Activated T-helper 1 cell treated with anti-CD3 and anti-CD28 coated beads, Interleukin-12 subunit alpha, Interleukin-12 subunit beta, Interleukin-2, Interleukin-4 antibody, amounts not matched to agents 30 ng/mL and 10 ng/mL and 1 ng/mL, durations not matched to agents 14 hours and 24 hours and 36 hours (primary cell): Measurements from ENCODE around the gene CLASP2. TPM values are rescaled to one million over a fixed set of nuclear protein-coding genes. Genes with fewer than 3 reads are reported as not detected.

Experiments
- DNase-seq: peaks from one replicate; pipeline ENCODE4 v3.0.0; 2021; ENCODE audit warnings: low spot score
- H3K27ac Mint-ChIP-seq: one replicate; pipeline ENCODE4 v1.8.0; 2021; ENCODE audit warnings: mild to moderate bottlenecking, mixed read lengths
- H3K27me3 Mint-ChIP-seq: one replicate; pipeline ENCODE4 v1.8.0; 2022; ENCODE audit warnings: mild to moderate bottlenecking, moderate library complexity, mixed read lengths; ENCODE audit not compliant: insufficient read depth
- H3K36me3 Mint-ChIP-seq: one replicate; pipeline ENCODE4 v1.8.0; 2021; ENCODE audit warnings: low read depth, mixed read lengths
- H3K4me1 Mint-ChIP-seq: one replicate; pipeline ENCODE4 v1.8.0; 2021; ENCODE audit warnings: low read depth, mixed read lengths
- H3K4me3 Mint-ChIP-seq: one replicate; pipeline ENCODE4 v1.8.0; 2021; ENCODE audit warnings: mild to moderate bottlenecking, moderate library complexity, mixed read lengths
- H3K9me3 Mint-ChIP-seq: one replicate; pipeline ENCODE4 v1.8.0; 2021; ENCODE audit warnings: mixed read lengths
- intact Hi-C: fragments of 100-400 bp; cut with micrococcal nuclease; formaldehyde crosslinking; loops from one replicate; pipeline ENCODE4 v1.15.1; 2024
- total RNA-seq: library from RNA; stranded (reverse); gene quantifications from 2 replicates; pipeline ENCODE4 v1.2.3, GENCODE V29; 2022

The CLASP2 gene
- total RNA-seq, 1 donor from 2014 or later = 61.9 TPM

DNA sequence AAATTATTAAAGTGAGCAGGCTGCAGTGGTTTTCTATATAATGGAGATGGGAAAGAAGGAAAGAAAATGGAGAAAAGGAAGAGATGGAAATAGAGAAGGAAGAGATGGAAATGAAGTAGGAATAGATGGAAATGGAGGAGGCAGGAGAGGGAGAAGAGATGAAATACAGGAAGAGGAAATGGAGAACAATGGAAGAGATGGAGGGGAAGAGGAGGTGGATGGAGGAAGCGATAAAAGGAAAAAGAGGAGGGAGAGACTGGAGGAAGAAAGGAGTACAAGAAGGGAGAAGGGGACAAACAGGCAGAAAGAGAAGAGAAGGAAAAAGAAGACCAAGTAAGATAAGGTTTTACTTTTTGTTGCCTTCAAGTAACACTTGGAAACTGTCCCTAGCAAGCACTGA is 67.6 kb downstream of the CLASP2 start:
- Mint-ChIP-seq H3K4me1 (no peaks in the 10 kb centered on the region), H3K4me3 (no peak overlapping the region), H3K27me3 (peaks cover 2% of the 10 kb centered on the region), H3K9me3 (no peaks in the 10 kb centered on the region), H3K27ac (no peak overlapping the region), H3K36me3 (no peaks in the 10 kb centered on the region)
- intact Hi-C loops = no loop called here
- no peak for DNase-seq

DNA sequence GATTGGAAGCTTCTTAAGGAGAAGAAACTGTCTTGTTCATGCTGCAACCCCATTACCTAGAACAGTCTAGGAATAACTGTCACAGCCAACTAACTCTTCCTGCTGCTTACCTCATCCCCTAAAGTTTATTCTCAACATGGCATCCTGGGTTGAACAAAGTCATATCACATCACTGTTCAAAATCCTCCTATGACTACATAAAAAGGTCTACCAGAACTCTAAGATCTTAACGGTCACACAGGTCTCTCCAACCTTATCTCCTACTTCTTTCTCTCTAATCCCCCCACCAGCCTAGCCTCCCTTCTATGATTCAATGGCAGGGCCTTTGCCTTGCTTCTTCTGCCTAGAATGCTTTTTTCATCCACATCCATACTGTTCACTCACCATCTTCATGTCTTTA is 69.3 kb downstream of the CLASP2 start:
- intact Hi-C loops = loop anchor here (5.0 kb wide), 1 partner anchor 206 kb away; the partner anchor contains the start of gene UBP1
- no peaks in the 10 kb centered on the region for H3K36me3 Mint-ChIP-seq
- no peaks in the 10 kb centered on the region for H3K27me3 Mint-ChIP-seq
- no peak for DNase-seq
- no peak overlapping the region for H3K27ac Mint-ChIP-seq
- peaks cover 6% of the 10 kb centered on the region for H3K4me1 Mint-ChIP-seq
- H3K4me3 Mint-ChIP-seq = no peak overlapping the region
- H3K9me3 Mint-ChIP-seq = no peaks in the 10 kb centered on the region

DNA sequence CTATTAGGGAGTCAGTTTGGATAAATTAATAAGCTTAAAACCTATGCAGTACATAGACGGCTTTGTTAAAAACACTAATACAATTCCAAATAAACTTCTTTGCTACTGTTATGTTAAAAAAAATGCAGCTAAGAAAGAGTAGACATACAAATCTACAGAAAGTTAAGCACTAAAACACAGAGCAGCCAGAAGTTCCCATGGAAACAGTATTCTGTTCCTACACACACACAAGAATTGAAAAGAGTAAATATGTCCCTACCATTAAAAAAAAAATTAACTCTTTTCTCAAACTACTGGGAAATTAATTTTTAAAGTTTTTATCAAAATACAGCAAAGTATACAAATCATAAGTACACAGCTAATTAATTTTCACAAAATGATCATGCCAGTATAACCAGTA is 71.6 kb downstream of the CLASP2 start:
- Mint-ChIP-seq H3K9me3 (no peaks in the 10 kb centered on the region), H3K36me3 (peaks cover 1% of the 10 kb centered on the region), H3K27me3 (no peaks in the 10 kb centered on the region), H3K4me1 (peaks cover 6% of the 10 kb centered on the region), H3K27ac (no peak overlapping the region), H3K4me3 (no peak overlapping the region)
- intact Hi-C loops = loop anchor here (5.0 kb wide), 1 partner anchor 204 kb away; the partner anchor contains the start of gene UBP1
- no peak for DNase-seq

DNA sequence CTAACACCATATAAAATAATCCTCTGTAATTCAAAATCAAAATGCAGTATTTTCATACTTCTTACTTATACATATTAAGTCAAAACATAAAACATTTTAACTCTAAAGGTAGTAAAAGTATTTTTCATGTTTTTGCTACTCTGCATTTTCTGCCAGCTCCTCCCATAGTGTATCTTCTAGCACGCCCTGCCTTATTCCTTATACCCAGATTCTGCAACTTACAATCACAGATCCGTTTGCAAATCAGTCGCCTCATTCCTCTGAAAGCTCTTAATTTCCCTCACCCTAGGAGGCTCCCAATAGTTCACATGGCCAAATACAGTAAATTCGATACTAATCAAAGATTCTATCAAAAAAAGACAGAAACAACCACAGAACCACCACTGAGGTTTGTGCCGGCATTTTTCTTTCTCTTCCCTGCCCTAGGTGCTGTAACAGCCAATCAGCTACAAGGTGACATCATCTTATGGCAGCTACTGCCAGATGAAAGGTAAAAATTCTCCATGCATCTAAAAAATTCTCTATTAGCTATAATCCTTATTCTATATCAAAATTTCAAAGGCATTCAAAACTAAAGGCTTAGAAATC is 72.9 kb downstream of the CLASP2 start:
- Mint-ChIP-seq H3K27me3 (no peaks in the 10 kb centered on the region), H3K36me3 (peaks cover 1% of the 10 kb centered on the region), H3K4me3 (peak overlapping the region; percentile 68), H3K27ac (no peak overlapping the region), H3K4me1 (peaks cover 6% of the 10 kb centered on the region), H3K9me3 (no peaks in the 10 kb centered on the region)
- intact Hi-C loops = loop anchor here (2.0 to 5.0 kb wide), 2 partner anchors 72 to 203 kb away; partner anchors contain the start of gene UBP1
- DNase-seq = peak; percentile 5

DNA sequence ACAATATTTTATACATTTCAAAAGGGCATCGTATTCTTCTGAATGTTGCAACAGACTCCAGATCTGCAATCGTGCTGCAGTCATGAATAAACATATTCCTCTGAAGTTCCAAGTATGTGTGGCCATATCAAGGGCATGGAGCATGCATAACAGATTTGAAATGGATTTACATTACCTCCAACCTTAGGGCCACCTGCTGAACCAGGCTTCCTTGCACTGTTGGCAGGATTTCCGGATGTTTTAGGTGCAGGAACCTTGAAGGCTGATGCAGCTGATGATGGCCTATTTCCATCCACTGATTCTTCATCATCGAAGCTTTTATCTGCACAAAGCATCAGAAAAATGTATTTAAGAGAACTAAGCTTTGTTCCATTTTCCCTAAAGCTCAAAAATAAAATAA is 73.5 kb downstream of the CLASP2 start:
- H3K4me3 Mint-ChIP-seq = no peak overlapping the region
- H3K36me3 Mint-ChIP-seq = peaks cover 1% of the 10 kb centered on the region
- H3K27me3 Mint-ChIP-seq = no peaks in the 10 kb centered on the region
- no peak for DNase-seq
- intact Hi-C loops = loop anchor here (2.0 kb wide), 1 partner anchor 72 kb away; no protein-coding TSS in a partner anchor
- H3K4me1 Mint-ChIP-seq = peaks cover 6% of the 10 kb centered on the region
- no peaks in the 10 kb centered on the region for H3K9me3 Mint-ChIP-seq
- no peak overlapping the region for H3K27ac Mint-ChIP-seq

DNA sequence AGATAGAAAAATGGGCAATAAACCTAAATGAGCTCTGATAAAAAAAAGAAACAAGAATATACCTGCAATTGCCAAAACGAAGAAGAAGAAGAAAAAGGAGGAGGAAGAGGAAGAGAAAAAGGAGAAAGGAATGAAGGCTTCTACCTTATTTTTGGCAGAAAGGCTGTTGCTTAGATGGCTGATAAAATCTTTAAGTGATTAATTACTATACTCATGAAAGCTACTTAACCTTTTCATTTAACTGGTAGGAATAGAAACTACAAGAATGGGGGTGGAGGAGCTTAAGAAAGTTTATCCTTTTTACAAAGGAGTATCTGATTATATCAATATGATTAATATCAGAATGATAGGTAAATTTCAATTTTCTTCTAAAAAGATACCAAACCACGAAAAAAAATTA is 75.2 kb downstream of the CLASP2 start:
- Mint-ChIP-seq H3K4me3 (no peak overlapping the region), H3K36me3 (peaks cover 3% of the 10 kb centered on the region), H3K27me3 (no peaks in the 10 kb centered on the region), H3K9me3 (no peaks in the 10 kb centered on the region), H3K27ac (no peak overlapping the region), H3K4me1 (peaks cover 6% of the 10 kb centered on the region)
- no peak for DNase-seq
- intact Hi-C loops = no loop called here

DNA sequence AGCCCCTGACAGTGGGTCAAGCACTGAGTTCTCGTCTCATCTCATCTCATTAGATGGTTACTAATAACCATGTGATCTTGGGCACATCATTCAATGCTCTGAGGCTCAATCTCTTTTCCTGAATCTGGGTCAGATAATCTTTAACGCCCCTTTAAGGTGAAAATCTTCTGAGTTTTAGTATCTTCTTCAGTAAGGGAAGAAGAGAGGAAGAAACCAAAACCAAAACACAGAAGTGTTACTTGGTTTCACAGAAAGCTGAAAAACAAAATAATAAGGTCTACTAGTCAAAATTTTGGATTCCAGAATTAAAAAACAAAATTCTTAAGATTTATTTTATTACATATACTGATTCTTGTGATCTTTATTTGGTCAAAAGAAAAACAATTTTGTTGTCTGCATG is 78.2 kb downstream of the CLASP2 start:
- Mint-ChIP-seq H3K4me3 (no peak overlapping the region), H3K36me3 (peaks cover 3% of the 10 kb centered on the region), H3K27ac (no peak overlapping the region), H3K27me3 (no peaks in the 10 kb centered on the region), H3K4me1 (peaks cover 6% of the 10 kb centered on the region), H3K9me3 (no peaks in the 10 kb centered on the region)
- intact Hi-C loops = no loop called here
- DNase-seq = no peak

DNA sequence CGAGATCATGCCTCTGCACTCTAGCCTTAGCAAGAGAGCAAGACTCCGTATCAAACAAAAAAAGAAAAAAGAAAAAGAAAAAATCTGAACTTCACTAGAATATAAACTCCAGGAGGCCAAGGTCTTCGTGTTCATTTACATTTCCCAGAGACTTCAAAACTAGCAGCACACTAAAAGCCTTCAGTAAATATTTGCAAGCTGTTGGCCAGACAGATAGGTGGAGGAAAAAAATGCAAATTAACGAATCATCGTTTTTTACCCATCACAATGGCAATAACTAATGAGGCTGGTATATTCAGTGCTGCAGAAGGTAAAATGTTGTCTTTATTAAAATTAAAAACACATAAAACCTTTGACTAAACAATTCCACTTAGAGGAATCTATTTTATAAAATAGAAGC is 80.6 kb downstream of the CLASP2 start:
- Mint-ChIP-seq H3K27ac (no peak overlapping the region), H3K27me3 (no peaks in the 10 kb centered on the region)

DNA sequence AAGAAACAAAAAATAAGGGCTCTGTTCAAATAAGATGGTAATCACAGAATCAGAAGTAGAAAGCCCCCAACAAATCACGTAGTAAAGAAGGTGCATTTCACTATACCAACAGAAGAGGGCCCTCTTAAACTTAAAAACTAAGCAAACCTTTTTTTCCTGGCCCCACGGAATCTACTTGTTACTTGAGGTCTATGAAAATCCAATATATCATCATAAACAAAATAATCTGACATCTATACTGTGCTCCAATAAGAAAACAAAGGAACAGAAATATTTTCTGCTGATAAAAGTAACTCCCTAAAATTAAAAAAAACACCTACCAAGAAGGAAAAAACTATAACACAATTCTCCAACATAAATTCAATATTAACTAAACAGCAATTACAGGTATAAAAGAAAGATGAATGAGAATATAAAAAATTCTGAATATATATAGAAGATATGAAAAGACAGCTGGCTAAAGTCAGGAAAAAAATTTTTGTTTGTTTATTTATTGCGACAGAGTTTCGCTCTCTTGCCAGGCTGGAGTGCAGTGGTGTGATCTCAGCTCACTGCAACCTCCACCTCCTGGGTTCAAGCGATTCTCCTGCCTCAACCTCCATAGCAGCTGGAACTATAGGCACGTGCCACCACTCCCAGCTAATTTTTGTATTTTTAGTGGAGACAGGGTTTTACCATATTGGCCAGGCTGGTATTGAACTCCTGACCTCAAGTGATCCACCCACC is 81.8 kb downstream of the CLASP2 start:
- no peaks in the 10 kb centered on the region for H3K27me3 Mint-ChIP-seq
- H3K27ac Mint-ChIP-seq = no peak overlapping the region
- peaks cover 4% of the 10 kb centered on the region for H3K36me3 Mint-ChIP-seq
- peaks cover 6% of the 10 kb centered on the region for H3K4me1 Mint-ChIP-seq
- H3K4me3 Mint-ChIP-seq = no peak overlapping the region
- intact Hi-C loops = loop anchor here (1.0 kb wide), 3 partner anchors 82 to 151 kb away; partner anchors contain the start of gene CLASP2
- no peak for DNase-seq
- no peaks in the 10 kb centered on the region for H3K9me3 Mint-ChIP-seq

More for the DNA sequence above, 80.6 kb downstream of the CLASP2 start:
- Mint-ChIP-seq H3K4me1 (peaks cover 6% of the 10 kb centered on the region), H3K9me3 (no peaks in the 10 kb centered on the region), H3K36me3 (peaks cover 5% of the 10 kb centered on the region), H3K4me3 (no peak overlapping the region)
- intact Hi-C loops = no loop called here
- no peak for DNase-seq

DNA sequence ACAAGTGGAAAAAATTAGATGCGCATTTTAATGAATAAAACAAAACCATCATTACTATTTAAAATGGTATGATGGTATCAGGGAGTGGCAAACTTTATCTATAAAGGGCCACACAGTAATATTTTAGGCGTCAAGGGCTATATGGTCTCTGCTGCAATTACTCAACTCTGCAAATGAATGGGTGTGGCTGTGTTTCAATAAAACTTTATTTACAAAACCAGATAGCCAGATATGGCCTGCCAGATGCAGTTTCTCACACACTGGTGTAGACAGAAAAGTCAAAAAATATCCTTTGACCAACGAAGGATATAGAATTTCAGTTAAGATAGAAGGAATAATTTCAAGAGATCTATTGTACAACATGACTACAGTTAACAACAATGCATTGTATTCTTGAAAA is 83.8 kb downstream of the CLASP2 start:
- DNase-seq = no peak
- Mint-ChIP-seq H3K27ac (no peak overlapping the region), H3K36me3 (peaks cover 4% of the 10 kb centered on the region), H3K9me3 (no peaks in the 10 kb centered on the region), H3K4me3 (no peak overlapping the region), H3K27me3 (no peaks in the 10 kb centered on the region), H3K4me1 (peaks cover 6% of the 10 kb centered on the region)
- intact Hi-C loops = no loop called here

DNA sequence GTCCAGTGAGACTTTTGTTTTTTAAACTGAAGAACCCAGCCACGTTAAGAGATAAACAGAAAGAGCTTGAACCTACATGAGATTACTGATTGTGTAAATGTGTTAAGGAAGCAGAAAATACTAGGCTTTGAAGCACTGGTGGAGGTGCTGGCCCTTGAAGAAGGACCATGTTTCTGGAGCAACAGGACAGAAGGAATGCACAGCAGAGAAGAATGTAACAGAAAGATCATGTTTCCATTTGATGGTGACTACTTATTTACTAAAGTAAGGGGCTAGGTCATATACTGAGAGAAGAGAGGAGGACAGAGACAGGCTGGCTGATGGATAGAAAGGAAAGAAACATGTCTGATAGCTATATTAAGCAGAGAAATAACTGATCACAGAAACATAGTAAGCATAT is 88.8 kb downstream of the CLASP2 start:
- intact Hi-C loops = no loop called here
- no peak overlapping the region for H3K4me3 Mint-ChIP-seq
- H3K4me1 Mint-ChIP-seq = no peaks in the 10 kb centered on the region
- H3K27me3 Mint-ChIP-seq = no peaks in the 10 kb centered on the region
- H3K9me3 Mint-ChIP-seq = no peaks in the 10 kb centered on the region
- DNase-seq = no peak
- peaks cover 2% of the 10 kb centered on the region for H3K36me3 Mint-ChIP-seq
- no peak overlapping the region for H3K27ac Mint-ChIP-seq

DNA sequence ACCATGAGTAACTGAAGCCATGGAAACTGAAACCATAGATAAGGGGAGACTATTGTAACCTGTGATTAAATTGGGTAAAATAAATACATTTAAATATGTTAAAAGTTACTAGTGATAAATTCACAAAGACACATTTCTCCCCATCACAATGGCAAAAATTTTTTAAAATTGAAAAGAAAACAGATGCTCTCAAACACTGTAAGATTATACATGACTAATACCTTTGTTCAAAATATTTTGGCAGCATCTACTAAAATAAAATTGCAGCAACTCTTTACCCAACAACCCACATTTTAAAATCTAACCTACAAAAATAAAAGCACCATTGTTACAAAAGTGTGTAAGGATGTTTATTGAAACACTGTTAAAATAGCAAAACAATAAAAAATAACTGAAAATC is 93.3 kb downstream of the CLASP2 start:
- no peak overlapping the region for H3K27ac Mint-ChIP-seq
- peaks cover 2% of the 10 kb centered on the region for H3K36me3 Mint-ChIP-seq
- no peak for DNase-seq
- no peak overlapping the region for H3K4me3 Mint-ChIP-seq
- H3K9me3 Mint-ChIP-seq = no peaks in the 10 kb centered on the region
- H3K4me1 Mint-ChIP-seq = no peaks in the 10 kb centered on the region
- intact Hi-C loops = no loop called here
- no peaks in the 10 kb centered on the region for H3K27me3 Mint-ChIP-seq

DNA sequence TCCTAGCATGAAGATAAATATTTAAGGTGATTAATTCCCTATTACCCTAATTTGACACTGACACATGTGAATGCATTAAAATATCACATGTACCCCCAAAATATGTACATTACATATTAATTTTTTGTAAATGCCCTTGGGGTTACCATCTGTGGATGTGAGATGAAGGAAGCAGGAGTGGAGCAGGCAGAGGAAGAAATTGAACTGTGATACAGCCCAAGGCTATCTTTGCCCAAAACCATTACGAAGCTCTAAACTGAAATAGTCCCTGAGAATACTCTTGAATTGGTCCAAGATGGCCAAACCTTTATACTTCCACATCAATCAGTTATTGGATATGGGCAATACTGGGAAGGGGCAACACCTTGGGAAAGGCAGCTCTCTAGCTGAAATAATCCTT is 105.0 kb downstream of the CLASP2 start:
- Mint-ChIP-seq H3K27ac (no peak overlapping the region), H3K9me3 (no peaks in the 10 kb centered on the region), H3K4me1 (no peaks in the 10 kb centered on the region), H3K27me3 (no peaks in the 10 kb centered on the region), H3K4me3 (no peak overlapping the region), H3K36me3 (peaks cover 7% of the 10 kb centered on the region)
- DNase-seq = no peak
- intact Hi-C loops = no loop called here
